GM12873 (cell line): Measurements from ENCODE around the gene UBE2J1.

Source experiments
- CTCF ChIP-seq: IDR thresholded peaks from 2 replicates; pipeline ENCODE4 v1.5.1; 2012; ENCODE audit warnings: low read depth, mild to moderate bottlenecking, moderate library complexity, low read length, control low read depth; ENCODE audit not compliant: insufficient read depth; ENCODE audit errors: missing control alignments

Gene UBE2J1

GRCh38 chr6:89302195-89302770 lies 50.2 kb downstream of the UBE2J1 start:
- TF ChIP-seq CTCF = no peak

DNA sequence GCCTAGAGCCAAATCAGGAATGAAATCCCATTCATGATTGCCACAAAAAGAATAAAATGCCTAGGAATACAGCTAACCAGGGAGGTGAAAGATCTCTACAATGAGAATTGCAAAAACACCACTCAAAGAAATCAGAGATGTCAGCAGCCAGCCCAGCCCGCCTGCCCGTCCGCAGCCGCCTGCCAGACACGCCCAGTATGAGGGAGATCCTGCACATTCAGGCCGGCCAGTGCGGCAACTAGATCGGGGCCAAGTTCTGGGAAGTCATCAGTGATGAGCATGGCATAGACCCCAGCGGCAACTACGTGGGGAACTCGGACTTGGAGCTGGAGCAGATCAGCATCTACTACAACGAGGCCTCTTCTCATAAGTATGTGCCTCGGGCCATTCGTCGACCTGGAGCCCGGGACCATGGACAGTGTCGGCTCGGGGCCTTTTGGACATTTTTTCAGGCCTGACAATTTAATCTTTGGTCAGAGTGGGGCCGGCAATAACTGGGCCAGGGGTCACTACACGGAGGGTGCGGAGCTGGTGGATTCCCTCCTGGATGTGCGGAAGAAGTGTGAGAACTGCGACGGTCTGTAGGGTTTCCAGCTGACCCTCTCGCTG lies 50.8 kb downstream of the UBE2J1 start:
- no peak for TF ChIP-seq CTCF

DNA sequence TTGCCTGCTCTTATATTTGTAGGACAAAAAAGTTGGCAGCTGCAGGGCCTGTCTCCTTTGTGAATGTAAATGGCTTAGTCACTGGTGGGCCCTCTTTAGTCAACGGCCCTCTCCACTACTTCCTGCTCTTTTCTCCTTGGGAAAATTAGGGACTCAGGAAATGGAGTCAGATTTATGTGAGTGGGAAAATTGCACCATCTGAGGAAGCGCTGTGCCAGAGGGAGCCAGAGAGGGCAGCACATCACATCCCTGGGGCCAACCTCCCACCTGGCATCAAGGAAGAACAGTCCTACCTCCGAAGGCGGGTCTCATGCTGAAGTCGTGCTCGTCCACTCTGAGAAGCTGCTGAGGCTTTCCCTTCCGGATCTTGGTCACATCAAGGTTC lies 53.1 kb downstream of the UBE2J1 start:
- TF ChIP-seq CTCF = peak; percentile 45

- no peak for TF ChIP-seq CTCF
These were observed 53.6 kb downstream of the UBE2J1 start for GRCh38 chr6:89298680-89299465.

DNA sequence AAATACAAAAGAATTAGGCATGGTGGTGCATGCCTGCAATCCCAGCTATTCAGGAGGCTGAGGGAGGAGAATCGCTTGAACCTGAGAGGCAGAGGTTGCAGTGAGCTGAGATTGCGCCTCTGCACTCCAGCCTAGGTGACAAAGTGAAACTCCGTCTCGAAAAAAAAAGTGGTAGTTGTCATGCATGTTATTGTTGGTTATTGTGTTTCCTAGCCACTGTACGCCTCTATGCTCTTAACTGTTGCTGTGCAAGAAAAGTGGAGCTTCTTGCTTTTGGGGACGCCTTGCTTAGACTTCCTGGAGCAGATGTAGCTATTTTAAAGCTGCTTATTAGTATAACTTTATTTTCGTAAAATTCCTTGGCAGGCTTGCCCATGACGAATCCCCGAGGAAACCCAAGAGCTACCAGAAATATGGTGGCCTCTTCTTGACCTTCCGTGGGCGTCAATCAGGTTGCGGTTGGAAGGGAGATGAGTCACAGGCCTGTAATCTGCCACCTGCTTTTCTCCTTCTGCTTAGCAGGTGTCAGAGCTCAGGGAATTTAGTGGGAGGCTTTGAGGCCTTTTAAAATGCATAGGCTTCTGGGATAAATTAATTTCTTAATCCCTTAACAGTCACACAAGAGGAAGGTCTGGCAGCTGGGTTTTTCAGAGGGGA lies 54.7 kb downstream of the UBE2J1 start:
- no peak for TF ChIP-seq CTCF

DNA sequence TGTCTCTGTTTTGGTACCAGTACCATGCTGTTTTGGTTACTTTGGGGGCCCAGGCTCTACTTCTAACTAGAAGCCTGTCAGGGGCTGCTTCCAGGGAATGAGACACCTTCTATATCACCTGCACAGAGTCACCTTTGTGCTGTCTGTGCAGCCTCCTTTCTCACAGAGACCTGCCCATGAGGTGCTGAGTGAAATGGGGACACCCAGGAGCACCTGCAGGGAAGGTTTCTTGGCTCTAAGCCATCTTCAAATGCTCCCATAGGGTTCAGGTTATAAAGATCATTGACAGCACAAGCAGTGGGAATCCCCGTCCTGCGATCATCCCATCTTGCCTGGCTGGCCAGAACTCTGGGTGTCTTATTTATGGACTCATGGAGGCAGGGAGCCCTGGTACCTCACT lies 56.5 kb downstream of the UBE2J1 start:
- no peak for TF ChIP-seq CTCF

DNA sequence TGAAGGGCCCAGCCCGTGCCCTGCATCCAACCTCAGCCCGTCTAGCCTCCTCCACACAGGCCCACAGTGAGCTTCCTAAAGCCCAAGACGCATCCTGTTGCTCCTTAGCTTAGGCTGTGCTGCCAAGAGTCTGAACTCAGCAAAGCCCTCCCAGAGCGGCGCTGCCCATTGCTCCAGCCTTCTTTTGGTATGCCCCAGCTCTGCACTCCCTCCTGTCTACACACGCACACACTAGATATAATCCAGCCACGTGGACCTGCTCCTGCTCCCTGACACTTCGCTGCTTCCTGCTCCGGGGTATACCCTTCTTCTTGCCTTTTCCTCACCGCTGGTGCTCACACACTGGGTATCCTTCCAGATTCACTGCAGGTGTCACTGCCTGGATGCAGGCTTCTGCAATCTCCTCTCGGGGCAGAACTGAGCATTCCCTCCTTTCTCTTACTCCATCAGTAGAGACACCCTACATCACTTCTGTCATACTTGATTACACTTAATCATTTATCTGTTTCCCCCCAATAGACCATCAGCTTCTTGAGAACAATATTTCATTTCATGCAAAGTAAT lies 61.2 kb downstream of the UBE2J1 start:
- peak; percentile 4 for TF ChIP-seq CTCF
